Esophagus squamous epithelium (tissue), 4 donors: ENCODE results near the gene JAM3.
A peak's percentile ranks its signal among the peaks of the same experiment; 100 is the strongest.

ENCODE experiments used
- POLR2A ChIP-seq, 4 donors: fragments of 450-650 bp; IDR thresholded peaks; one replicate each; pipeline ENCODE4 v1.6.1; 2017; ENCODE audit warnings: antibody characterized with exemption in 4 of 4, mild to moderate bottlenecking in 4 of 4, moderate library complexity in 3 of 4
- TF ChIP-seq, protein P1 (sequence below), 6 experiments: fragments of 450-650 bp in 4 of 6; fragments of 200-600 bp in 2 of 6; sonication (generic) in 2 of 6; IDR thresholded peaks; one replicate each; pipeline ENCODE4 v1.5.1; 2016 to 2019; ENCODE audit warnings: antibody characterized with exemption in 6 of 6, mild to moderate bottlenecking in 4 of 6, moderate library complexity in 4 of 6

DNA sequence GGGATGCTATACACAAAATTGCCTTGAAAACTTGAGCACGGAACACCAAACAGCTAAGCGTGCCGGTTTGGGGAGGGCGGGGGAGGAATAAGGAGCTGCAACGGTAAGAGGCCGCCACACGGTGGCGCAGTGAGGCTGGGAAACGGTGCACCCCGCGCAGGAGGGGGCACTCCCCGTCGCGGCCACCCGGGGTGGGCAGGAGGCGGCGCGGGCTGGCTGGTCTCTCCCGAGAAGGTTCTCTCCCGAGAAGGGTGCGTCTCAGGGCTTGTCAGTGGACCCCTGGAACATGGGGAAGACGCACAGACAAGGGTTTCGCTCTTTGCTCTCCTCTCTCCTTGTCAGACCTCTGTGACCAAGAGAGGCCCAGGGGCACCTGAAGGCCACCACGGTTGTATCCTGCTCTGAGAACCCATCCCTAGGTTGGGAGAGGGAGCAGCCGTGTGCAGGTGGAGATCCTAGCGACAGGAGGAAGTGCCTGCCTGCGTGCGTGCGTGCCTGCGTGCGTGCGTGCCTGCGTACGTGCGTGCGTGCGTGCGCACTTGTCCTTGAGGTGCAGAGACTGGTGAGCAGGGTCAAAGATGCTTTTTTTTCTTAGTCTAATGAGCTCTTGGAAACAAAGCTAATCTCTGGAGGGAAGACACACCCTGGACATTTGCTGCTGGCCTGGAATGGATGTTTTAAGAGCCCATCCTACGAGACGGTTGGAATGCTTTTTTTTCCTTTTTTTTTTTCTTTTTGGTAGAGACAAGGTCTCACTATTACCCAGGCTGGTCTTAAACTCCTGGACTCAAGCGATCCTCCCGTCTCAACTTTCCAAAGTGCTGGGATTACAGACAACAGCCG, 18.1 kb upstream of the JAM3 start:
- TF ChIP-seq, protein P1, sequence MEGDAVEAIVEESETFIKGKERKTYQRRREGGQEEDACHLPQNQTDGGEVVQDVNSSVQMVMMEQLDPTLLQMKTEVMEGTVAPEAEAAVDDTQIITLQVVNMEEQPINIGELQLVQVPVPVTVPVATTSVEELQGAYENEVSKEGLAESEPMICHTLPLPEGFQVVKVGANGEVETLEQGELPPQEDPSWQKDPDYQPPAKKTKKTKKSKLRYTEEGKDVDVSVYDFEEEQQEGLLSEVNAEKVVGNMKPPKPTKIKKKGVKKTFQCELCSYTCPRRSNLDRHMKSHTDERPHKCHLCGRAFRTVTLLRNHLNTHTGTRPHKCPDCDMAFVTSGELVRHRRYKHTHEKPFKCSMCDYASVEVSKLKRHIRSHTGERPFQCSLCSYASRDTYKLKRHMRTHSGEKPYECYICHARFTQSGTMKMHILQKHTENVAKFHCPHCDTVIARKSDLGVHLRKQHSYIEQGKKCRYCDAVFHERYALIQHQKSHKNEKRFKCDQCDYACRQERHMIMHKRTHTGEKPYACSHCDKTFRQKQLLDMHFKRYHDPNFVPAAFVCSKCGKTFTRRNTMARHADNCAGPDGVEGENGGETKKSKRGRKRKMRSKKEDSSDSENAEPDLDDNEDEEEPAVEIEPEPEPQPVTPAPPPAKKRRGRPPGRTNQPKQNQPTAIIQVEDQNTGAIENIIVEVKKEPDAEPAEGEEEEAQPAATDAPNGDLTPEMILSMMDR (IDR thresholded peaks at IDR 0.05) = peak; percentile 78 to 91 (median 89)
- TF ChIP-seq POLR2A (IDR thresholded peaks at IDR 0.05) = no peak
